ENCODE measurements around the gene MBTPS1. TPM values are rescaled to one million over a fixed set of nuclear protein-coding genes. Genes with fewer than 3 reads are reported as not detected.
A peak's percentile ranks its signal among the peaks of the same experiment; 100 is the strongest.

Gene MBTPS1
- total RNA-seq, 1 experiment from 2014 or later, result 63.6 TPM

- no peaks in the 10 kb centered on the region for H3K9me3 Mint-ChIP-seq (ENCODE audit: unreplicated experiment)
- ChIA-PET CTCF (interaction anchor here (0.6 to 1.9 kb wide), 4 partner anchors 12 to 92 kb away, joined by 4 to 7 read pairs (median 6); no protein-coding TSS in a partner anchor), POLR2A (no interaction called here)
- H3K36me3 Mint-ChIP-seq (ENCODE audit: insufficient read depth, unreplicated experiment), result peaks cover 25% of the 10 kb centered on the region
- intact Hi-C loops (cut with micrococcal nuclease), result no loop called here
- BruUV-seq (replicated peaks), result no TSS peak
- no peak overlapping the region for H3K27ac Mint-ChIP-seq (ENCODE audit: low read depth, unreplicated experiment)
- peaks cover 3% of the 10 kb centered on the region for H3K4me1 Mint-ChIP-seq (ENCODE audit: insufficient read depth, unreplicated experiment)
- H3K27me3 Mint-ChIP-seq (ENCODE audit: insufficient read depth, unreplicated experiment), result peaks cover 2% of the 10 kb centered on the region
- TF ChIP-seq, protein P1, sequence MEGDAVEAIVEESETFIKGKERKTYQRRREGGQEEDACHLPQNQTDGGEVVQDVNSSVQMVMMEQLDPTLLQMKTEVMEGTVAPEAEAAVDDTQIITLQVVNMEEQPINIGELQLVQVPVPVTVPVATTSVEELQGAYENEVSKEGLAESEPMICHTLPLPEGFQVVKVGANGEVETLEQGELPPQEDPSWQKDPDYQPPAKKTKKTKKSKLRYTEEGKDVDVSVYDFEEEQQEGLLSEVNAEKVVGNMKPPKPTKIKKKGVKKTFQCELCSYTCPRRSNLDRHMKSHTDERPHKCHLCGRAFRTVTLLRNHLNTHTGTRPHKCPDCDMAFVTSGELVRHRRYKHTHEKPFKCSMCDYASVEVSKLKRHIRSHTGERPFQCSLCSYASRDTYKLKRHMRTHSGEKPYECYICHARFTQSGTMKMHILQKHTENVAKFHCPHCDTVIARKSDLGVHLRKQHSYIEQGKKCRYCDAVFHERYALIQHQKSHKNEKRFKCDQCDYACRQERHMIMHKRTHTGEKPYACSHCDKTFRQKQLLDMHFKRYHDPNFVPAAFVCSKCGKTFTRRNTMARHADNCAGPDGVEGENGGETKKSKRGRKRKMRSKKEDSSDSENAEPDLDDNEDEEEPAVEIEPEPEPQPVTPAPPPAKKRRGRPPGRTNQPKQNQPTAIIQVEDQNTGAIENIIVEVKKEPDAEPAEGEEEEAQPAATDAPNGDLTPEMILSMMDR (IDR thresholded peaks at IDR 0.05; ENCODE audit: unreplicated experiment), result no peak
- no peak overlapping the region for H3K4me3 Mint-ChIP-seq (ENCODE audit: unreplicated experiment)
- DNase-seq (ENCODE audit: unreplicated experiment), result no peak
These were observed 67.9 kb downstream of the MBTPS1 start for GRCh38 chr16:84048871-84049270.

DNA sequence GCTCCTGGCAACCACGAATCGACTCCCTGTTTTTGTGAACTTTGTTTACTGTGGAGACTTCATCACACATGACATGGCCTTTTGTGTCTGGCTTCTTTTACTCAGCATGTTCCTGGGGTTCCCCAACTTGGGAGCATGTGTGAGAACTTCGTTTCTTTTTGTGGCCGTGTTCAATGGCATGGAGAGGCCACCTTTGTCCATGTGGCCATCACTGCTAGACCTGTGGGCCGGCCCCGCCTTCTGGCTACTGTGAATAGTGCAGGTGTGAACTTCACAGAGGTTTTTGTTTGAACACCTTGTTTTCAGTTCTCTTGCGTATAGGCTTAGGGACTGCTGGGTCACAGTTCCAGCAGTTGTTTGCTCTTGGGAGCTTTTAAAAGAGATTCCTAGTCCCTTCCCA, 68.5 kb downstream of the MBTPS1 start:
- peaks cover 6% of the 10 kb centered on the region for H3K4me1 Mint-ChIP-seq (ENCODE audit: insufficient read depth, unreplicated experiment)
- no peaks in the 10 kb centered on the region for H3K9me3 Mint-ChIP-seq (ENCODE audit: unreplicated experiment)
- intact Hi-C loops (cut with micrococcal nuclease), result no loop called here
- no TSS peak for BruUV-seq (replicated peaks)
- ChIA-PET POLR2A (no interaction called here), CTCF (interaction anchor here (0.6 to 1.9 kb wide), 4 partner anchors 13 to 379 kb away, joined by 3 to 7 read pairs (median 6); no protein-coding TSS in a partner anchor)
- peaks cover 8% of the 10 kb centered on the region for H3K27me3 Mint-ChIP-seq (ENCODE audit: insufficient read depth, unreplicated experiment)
- H3K27ac Mint-ChIP-seq (ENCODE audit: low read depth, unreplicated experiment), result no peak overlapping the region
- DNase-seq (ENCODE audit: unreplicated experiment), result peak; percentile 33
- peaks cover 19% of the 10 kb centered on the region for H3K36me3 Mint-ChIP-seq (ENCODE audit: insufficient read depth, unreplicated experiment)
- TF ChIP-seq, protein P1 (IDR thresholded peaks at IDR 0.05; ENCODE audit: unreplicated experiment), result no peak
- no peak overlapping the region for H3K4me3 Mint-ChIP-seq (ENCODE audit: unreplicated experiment)

DNA sequence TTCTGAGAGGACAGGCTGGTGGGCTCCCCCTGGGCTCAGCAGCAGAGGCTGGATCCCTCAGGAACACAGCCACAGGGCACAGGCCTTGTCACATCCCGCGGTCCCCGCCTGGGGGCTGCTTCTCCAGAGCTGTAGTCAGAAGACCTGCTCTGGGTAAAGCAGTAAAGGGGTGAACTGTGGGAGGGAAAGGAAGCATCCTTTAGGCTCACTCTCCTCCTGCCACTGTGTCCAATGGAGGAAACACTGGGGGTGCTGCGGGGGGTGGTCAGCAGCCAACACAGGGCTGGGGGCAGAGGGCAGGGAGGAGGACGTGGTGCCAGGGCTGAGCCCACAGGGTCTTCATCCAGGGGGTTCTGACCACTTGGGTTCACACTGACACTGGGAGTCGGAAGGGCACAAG, 69.1 kb downstream of the MBTPS1 start:
- Mint-ChIP-seq H3K9me3 (ENCODE audit: unreplicated experiment) (no peaks in the 10 kb centered on the region), H3K27me3 (ENCODE audit: insufficient read depth, unreplicated experiment) (peaks cover 11% of the 10 kb centered on the region), H3K4me1 (ENCODE audit: insufficient read depth, unreplicated experiment) (peaks cover 6% of the 10 kb centered on the region), H3K27ac (ENCODE audit: low read depth, unreplicated experiment) (no peak overlapping the region), H3K4me3 (ENCODE audit: unreplicated experiment) (no peak overlapping the region), H3K36me3 (ENCODE audit: insufficient read depth, unreplicated experiment) (peaks cover 12% of the 10 kb centered on the region)
- intact Hi-C loops (cut with micrococcal nuclease), result no loop called here
- no peak for DNase-seq (ENCODE audit: unreplicated experiment)
- BruUV-seq (replicated peaks), result no TSS peak
- TF ChIP-seq, protein P1 (IDR thresholded peaks at IDR 0.05; ENCODE audit: unreplicated experiment), result no peak
- POLR2A ChIA-PET, result no interaction called here
- CTCF ChIA-PET, result interaction anchor here (0.6 to 1.9 kb wide), 4 partner anchors 13 to 380 kb away, joined by 3 to 7 read pairs (median 4); no protein-coding TSS in a partner anchor

- H3K27ac Mint-ChIP-seq (ENCODE audit: low read depth, unreplicated experiment), result no peak overlapping the region
- H3K27me3 Mint-ChIP-seq (ENCODE audit: insufficient read depth, unreplicated experiment), result peaks cover 11% of the 10 kb centered on the region
- H3K4me1 Mint-ChIP-seq (ENCODE audit: insufficient read depth, unreplicated experiment), result peaks cover 6% of the 10 kb centered on the region
- no peaks in the 10 kb centered on the region for H3K9me3 Mint-ChIP-seq (ENCODE audit: unreplicated experiment)
- ChIA-PET POLR2A (interaction anchor here (1.1 kb wide), 1 partner anchor 69 kb away, joined by 3 read pairs; the partner anchor contains the start of gene MBTPS1), CTCF (interaction anchor here (0.7 to 1.6 kb wide), 4 partner anchors 18 to 120 kb away, joined by 3 to 6 read pairs (median 4); no protein-coding TSS in a partner anchor)
- peaks cover 8% of the 10 kb centered on the region for H3K36me3 Mint-ChIP-seq (ENCODE audit: insufficient read depth, unreplicated experiment)
- no peak overlapping the region for H3K4me3 Mint-ChIP-seq (ENCODE audit: unreplicated experiment)
- intact Hi-C loops (cut with micrococcal nuclease), result no loop called here
- DNase-seq (ENCODE audit: unreplicated experiment), result no peak
- TF ChIP-seq, protein P1 (IDR thresholded peaks at IDR 0.05; ENCODE audit: unreplicated experiment), result no peak
- no TSS peak for BruUV-seq (replicated peaks)
These were observed 69.5 kb downstream of the MBTPS1 start for GRCh38 chr16:84047206-84047605.
